ENCODE results near the gene PEBP1. TPM values are rescaled to one million over a fixed set of nuclear protein-coding genes. Genes with fewer than 3 reads are reported as not detected.

PEBP1 gene
- polyA plus RNA-seq, 1 donor from 2014 or later = 702 TPM

DNA sequence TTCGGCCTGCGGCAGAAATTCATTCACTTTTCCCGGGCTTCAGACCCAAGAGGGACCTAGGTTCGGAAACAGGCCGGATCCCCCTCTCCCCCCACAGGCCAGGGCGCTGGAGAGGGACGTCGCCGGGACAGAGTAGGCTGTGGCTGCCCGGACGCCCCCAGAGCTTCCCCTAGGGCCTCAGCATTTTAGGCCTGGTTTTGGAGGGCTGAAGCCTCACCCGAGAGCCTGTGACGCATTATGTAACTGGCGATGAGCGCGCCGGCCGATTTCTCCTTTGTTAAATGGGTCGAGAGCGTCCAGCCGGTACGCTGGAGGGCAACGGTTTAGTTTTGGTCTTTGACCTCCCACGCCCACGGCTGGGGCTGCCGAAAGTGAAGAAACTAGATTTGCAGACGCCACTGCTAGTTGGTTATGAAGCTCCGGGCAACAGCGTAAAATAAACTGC is 657 bp downstream of the PEBP1 start:
- no peaks in the 10 kb centered on the region for H3K9me2 ChIP-seq (ENCODE audit: insufficient read depth, low read length)
- peak overlapping the region; percentile 97 for H3K4me3 ChIP-seq (ENCODE audit: low read length)
- no peak for TF ChIP-seq EP300 (conservative IDR thresholded peaks at IDR 0.05; ENCODE audit: poor library complexity, severe bottlenecking)
- no peak for TF ChIP-seq TAF1 (IDR thresholded peaks at IDR 0.05; ENCODE audit: low read depth)
- TF ChIP-seq, protein P1, sequence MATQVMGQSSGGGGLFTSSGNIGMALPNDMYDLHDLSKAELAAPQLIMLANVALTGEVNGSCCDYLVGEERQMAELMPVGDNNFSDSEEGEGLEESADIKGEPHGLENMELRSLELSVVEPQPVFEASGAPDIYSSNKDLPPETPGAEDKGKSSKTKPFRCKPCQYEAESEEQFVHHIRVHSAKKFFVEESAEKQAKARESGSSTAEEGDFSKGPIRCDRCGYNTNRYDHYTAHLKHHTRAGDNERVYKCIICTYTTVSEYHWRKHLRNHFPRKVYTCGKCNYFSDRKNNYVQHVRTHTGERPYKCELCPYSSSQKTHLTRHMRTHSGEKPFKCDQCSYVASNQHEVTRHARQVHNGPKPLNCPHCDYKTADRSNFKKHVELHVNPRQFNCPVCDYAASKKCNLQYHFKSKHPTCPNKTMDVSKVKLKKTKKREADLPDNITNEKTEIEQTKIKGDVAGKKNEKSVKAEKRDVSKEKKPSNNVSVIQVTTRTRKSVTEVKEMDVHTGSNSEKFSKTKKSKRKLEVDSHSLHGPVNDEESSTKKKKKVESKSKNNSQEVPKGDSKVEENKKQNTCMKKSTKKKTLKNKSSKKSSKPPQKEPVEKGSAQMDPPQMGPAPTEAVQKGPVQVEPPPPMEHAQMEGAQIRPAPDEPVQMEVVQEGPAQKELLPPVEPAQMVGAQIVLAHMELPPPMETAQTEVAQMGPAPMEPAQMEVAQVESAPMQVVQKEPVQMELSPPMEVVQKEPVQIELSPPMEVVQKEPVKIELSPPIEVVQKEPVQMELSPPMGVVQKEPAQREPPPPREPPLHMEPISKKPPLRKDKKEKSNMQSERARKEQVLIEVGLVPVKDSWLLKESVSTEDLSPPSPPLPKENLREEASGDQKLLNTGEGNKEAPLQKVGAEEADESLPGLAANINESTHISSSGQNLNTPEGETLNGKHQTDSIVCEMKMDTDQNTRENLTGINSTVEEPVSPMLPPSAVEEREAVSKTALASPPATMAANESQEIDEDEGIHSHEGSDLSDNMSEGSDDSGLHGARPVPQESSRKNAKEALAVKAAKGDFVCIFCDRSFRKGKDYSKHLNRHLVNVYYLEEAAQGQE (IDR thresholded peaks at IDR 0.05; ENCODE audit: borderline replicate concordance) = no peak
- peak overlapping the region; percentile 57 for H3K27ac ChIP-seq (ENCODE audit: low read length)
- no peaks in the 10 kb centered on the region for H3K27me3 ChIP-seq (ENCODE audit: insufficient read depth, low read depth, low read length)
- H3K36me3 ChIP-seq (ENCODE audit: insufficient read depth, low read length) = peaks cover 5% of the 10 kb centered on the region
- H3K9me3 ChIP-seq (ENCODE audit: low read length) = no peaks in the 10 kb centered on the region
- H4K20me1 ChIP-seq (ENCODE audit: insufficient read depth) = no peaks in the 10 kb centered on the region
- peak overlapping the region; percentile 86 for H3K9ac ChIP-seq (ENCODE audit: low read length)
- peaks cover 12% of the 10 kb centered on the region for H3K79me2 ChIP-seq (replicated peaks; ENCODE audit: insufficient read depth, low read length)
- H2AFZ ChIP-seq (ENCODE audit: low read depth, low read length) = peak overlapping the region; percentile 78
- H3K4me2 ChIP-seq (ENCODE audit: low read length) = peak overlapping the region; percentile 90
- H3F3A ChIP-seq (ENCODE audit: insufficient read depth, low read length, poor library complexity, severe bottlenecking) = no peaks in the 10 kb centered on the region

DNA sequence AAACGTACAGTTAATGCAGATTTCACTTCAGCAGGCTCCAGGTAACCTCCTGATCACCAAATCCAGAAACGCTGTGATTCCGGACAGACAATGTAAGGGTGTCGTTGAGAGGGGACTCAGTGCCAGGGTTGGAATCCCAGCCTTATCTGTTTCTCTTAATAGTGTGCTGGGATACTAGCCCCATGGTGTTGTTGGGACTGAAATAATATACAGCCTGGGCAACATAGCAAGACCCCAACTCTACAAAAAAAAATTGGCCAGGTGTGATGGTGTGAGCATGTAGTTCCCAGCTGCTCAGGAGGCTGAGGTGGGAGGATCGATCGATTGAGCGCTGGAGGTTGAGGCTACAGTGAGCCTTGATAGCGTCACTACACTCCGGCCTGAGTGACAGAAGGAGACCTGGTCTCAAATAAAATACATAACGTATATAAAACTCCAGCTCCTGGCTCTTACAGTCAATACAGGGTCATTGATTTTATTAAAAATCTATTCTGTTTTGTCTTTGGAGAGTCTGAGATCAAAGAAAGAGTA is 1.3 kb downstream of the PEBP1 start:
- Histone ChIP-seq H3F3A (ENCODE audit: insufficient read depth, low read length, poor library complexity, severe bottlenecking) (no peaks in the 10 kb centered on the region), H3K27me3 (ENCODE audit: insufficient read depth, low read depth, low read length) (no peaks in the 10 kb centered on the region), H3K9ac (ENCODE audit: low read length) (peak overlapping the region; percentile 86), H2AFZ (ENCODE audit: low read depth, low read length) (peak overlapping the region; percentile 78), H3K4me3 (ENCODE audit: low read length) (peak overlapping the region; percentile 97), H3K36me3 (ENCODE audit: insufficient read depth, low read length) (peaks cover 5% of the 10 kb centered on the region), H3K9me2 (ENCODE audit: insufficient read depth, low read length) (no peaks in the 10 kb centered on the region), H3K27ac (ENCODE audit: low read length) (peak overlapping the region; percentile 57), H3K79me2 (replicated peaks; ENCODE audit: insufficient read depth, low read length) (peaks cover 12% of the 10 kb centered on the region), H3K9me3 (ENCODE audit: low read length) (no peaks in the 10 kb centered on the region), H4K20me1 (ENCODE audit: insufficient read depth) (no peaks in the 10 kb centered on the region), H3K4me2 (ENCODE audit: low read length) (peak overlapping the region; percentile 90)
- TF ChIP-seq EZH2 (IDR thresholded peaks at IDR 0.05; ENCODE audit: borderline replicate concordance, insufficient read depth, low read length, poor library complexity, severe bottlenecking) = no peak
- TF ChIP-seq, protein P1 (IDR thresholded peaks at IDR 0.05; ENCODE audit: borderline replicate concordance) = no peak
- TF ChIP-seq SMC3 (conservative IDR thresholded peaks at IDR 0.05; ENCODE audit: poor library complexity) = no peak
- TF ChIP-seq, protein P2, sequence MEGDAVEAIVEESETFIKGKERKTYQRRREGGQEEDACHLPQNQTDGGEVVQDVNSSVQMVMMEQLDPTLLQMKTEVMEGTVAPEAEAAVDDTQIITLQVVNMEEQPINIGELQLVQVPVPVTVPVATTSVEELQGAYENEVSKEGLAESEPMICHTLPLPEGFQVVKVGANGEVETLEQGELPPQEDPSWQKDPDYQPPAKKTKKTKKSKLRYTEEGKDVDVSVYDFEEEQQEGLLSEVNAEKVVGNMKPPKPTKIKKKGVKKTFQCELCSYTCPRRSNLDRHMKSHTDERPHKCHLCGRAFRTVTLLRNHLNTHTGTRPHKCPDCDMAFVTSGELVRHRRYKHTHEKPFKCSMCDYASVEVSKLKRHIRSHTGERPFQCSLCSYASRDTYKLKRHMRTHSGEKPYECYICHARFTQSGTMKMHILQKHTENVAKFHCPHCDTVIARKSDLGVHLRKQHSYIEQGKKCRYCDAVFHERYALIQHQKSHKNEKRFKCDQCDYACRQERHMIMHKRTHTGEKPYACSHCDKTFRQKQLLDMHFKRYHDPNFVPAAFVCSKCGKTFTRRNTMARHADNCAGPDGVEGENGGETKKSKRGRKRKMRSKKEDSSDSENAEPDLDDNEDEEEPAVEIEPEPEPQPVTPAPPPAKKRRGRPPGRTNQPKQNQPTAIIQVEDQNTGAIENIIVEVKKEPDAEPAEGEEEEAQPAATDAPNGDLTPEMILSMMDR (IDR thresholded peaks at IDR 0.05; ENCODE audit: poor library complexity, severe bottlenecking) = no peak
- TF ChIP-seq POLR2AphosphoS5 (IDR thresholded peaks at IDR 0.05) = no peak
- TF ChIP-seq EP300 (conservative IDR thresholded peaks at IDR 0.05; ENCODE audit: poor library complexity, severe bottlenecking) = no peak
- TF ChIP-seq MXI1 (conservative IDR thresholded peaks at IDR 0.05; ENCODE audit: poor library complexity, severe bottlenecking) = no peak
- no peak for TF ChIP-seq TAF1 (IDR thresholded peaks at IDR 0.05; ENCODE audit: low read depth)
- TF ChIP-seq RAD21 (conservative IDR thresholded peaks at IDR 0.05) = no peak
